Activated naive CD8-positive, alpha-beta T cell (primary cell): ENCODE measurements around the gene ICE1.
"Not testable (repeated sequence)": the region's sequence is repeated elsewhere in the genome, so short reads cannot be mapped to it uniquely, and the experiment has no call there.

Source experiments
- H3K27ac Mint-ChIP-seq: one replicate; pipeline ENCODE4 v1.8.0; 2021; ENCODE audit warnings: mixed read lengths
- H3K27me3 Mint-ChIP-seq: one replicate; pipeline ENCODE4 v1.8.0; 2021; ENCODE audit warnings: mixed read lengths
- H3K36me3 Mint-ChIP-seq: one replicate; pipeline ENCODE4 v1.8.0; 2021; ENCODE audit warnings: mixed read lengths
- H3K4me1 Mint-ChIP-seq: one replicate; pipeline ENCODE4 v1.8.0; 2021; ENCODE audit warnings: low read depth, mixed read lengths
- H3K4me3 Mint-ChIP-seq: one replicate; pipeline ENCODE4 v1.8.0; 2021; ENCODE audit warnings: mild to moderate bottlenecking, mixed read lengths
- H3K9me3 Mint-ChIP-seq: one replicate; pipeline ENCODE4 v1.8.0; 2021; ENCODE audit warnings: low read depth, mixed read lengths

The ICE1 gene

GRCh38 chr5:5512543-5512942, 90.1 kb downstream of the ICE1 start:
- H3K9me3 Mint-ChIP-seq: no peaks in the 10 kb centered on the region
- no peak overlapping the region for H3K27ac Mint-ChIP-seq
- H3K27me3 Mint-ChIP-seq: peaks cover 8% of the 10 kb centered on the region
- H3K4me3 Mint-ChIP-seq: no peak overlapping the region
- H3K4me1 Mint-ChIP-seq: no peaks in the 10 kb centered on the region
- H3K36me3 Mint-ChIP-seq: no peaks in the 10 kb centered on the region

GRCh38 chr5:5520622-5521021, 98.1 kb downstream of the ICE1 start:
- H3K36me3 Mint-ChIP-seq, H3K4me3 Mint-ChIP-seq, H3K9me3 Mint-ChIP-seq, H3K27me3 Mint-ChIP-seq, H3K27ac Mint-ChIP-seq: not testable (repeated sequence)
- peaks cover 25% of the 10 kb centered on the region for H3K4me1 Mint-ChIP-seq

- Mint-ChIP-seq H3K9me3 (no peaks in the 10 kb centered on the region), H3K27ac (no peak overlapping the region), H3K4me1 (peaks cover 25% of the 10 kb centered on the region), H3K27me3 (no peaks in the 10 kb centered on the region), H3K4me3 (no peak overlapping the region), H3K36me3 (peaks cover 9% of the 10 kb centered on the region)
Observed at GRCh38 chr5:5521029-5521428, 98.6 kb downstream of the ICE1 start.

GRCh38 chr5:5521478-5521877, 99.0 kb downstream of the ICE1 start:
- Mint-ChIP-seq H3K9me3 (no peaks in the 10 kb centered on the region), H3K36me3 (peaks cover 9% of the 10 kb centered on the region), H3K27me3 (no peaks in the 10 kb centered on the region), H3K27ac (no peak overlapping the region), H3K4me3 (no peak overlapping the region), H3K4me1 (peaks cover 25% of the 10 kb centered on the region)

- no peak overlapping the region for H3K27ac Mint-ChIP-seq
- peaks cover 25% of the 10 kb centered on the region for H3K4me1 Mint-ChIP-seq
- peaks cover 9% of the 10 kb centered on the region for H3K36me3 Mint-ChIP-seq
Observed at GRCh38 chr5:5522336-5522735, 99.9 kb downstream of the ICE1 start.

GRCh38 chr5:5523066-5523505, 100.6 kb downstream of the ICE1 start:
- Mint-ChIP-seq H3K27ac (peak overlapping the region; percentile 55), H3K36me3 (peaks cover 9% of the 10 kb centered on the region), H3K9me3 (no peaks in the 10 kb centered on the region), H3K27me3 (no peaks in the 10 kb centered on the region), H3K4me3 (peak overlapping the region; percentile 44), H3K4me1 (peaks cover 25% of the 10 kb centered on the region)

More at GRCh38 chr5:5522336-5522735, 99.9 kb downstream of the ICE1 start:
- Mint-ChIP-seq H3K4me3 (no peak overlapping the region), H3K9me3 (no peaks in the 10 kb centered on the region), H3K27me3 (no peaks in the 10 kb centered on the region)

- peaks cover 9% of the 10 kb centered on the region for H3K36me3 Mint-ChIP-seq
- peak overlapping the region; percentile 18 for H3K4me3 Mint-ChIP-seq
- H3K27me3 Mint-ChIP-seq: no peaks in the 10 kb centered on the region
- no peak overlapping the region for H3K27ac Mint-ChIP-seq
- H3K4me1 Mint-ChIP-seq: peaks cover 25% of the 10 kb centered on the region
- H3K9me3 Mint-ChIP-seq: peaks cover 4% of the 10 kb centered on the region
Observed at GRCh38 chr5:5524327-5524726, 101.8 kb downstream of the ICE1 start.

- no peaks in the 10 kb centered on the region for H3K36me3 Mint-ChIP-seq
- no peaks in the 10 kb centered on the region for H3K4me1 Mint-ChIP-seq
- H3K27me3 Mint-ChIP-seq: peaks cover 5% of the 10 kb centered on the region
- H3K9me3 Mint-ChIP-seq: peaks cover 4% of the 10 kb centered on the region
- H3K4me3 Mint-ChIP-seq: no peak overlapping the region
- no peak overlapping the region for H3K27ac Mint-ChIP-seq
Observed at GRCh38 chr5:5531371-5531770, 108.9 kb downstream of the ICE1 start.

GRCh38 chr5:5532306-5533076, 110.0 kb downstream of the ICE1 start:
- Mint-ChIP-seq H3K4me3 (no peak overlapping the region), H3K27ac (no peak overlapping the region), H3K36me3 (no peaks in the 10 kb centered on the region), H3K27me3 (peaks cover 5% of the 10 kb centered on the region), H3K4me1 (no peaks in the 10 kb centered on the region), H3K9me3 (peaks cover 4% of the 10 kb centered on the region)

- H3K27me3 Mint-ChIP-seq: peaks cover 5% of the 10 kb centered on the region
- H3K27ac Mint-ChIP-seq: no peak overlapping the region
- peaks cover 2% of the 10 kb centered on the region for H3K9me3 Mint-ChIP-seq
Observed at GRCh38 chr5:5533927-5534326, 111.5 kb downstream of the ICE1 start.

GRCh38 chr5:5534333-5534732, 111.9 kb downstream of the ICE1 start:
- Mint-ChIP-seq H3K4me3 (no peak overlapping the region), H3K27me3 (peaks cover 5% of the 10 kb centered on the region), H3K4me1 (no peaks in the 10 kb centered on the region), H3K27ac (no peak overlapping the region), H3K36me3 (no peaks in the 10 kb centered on the region), H3K9me3 (no peaks in the 10 kb centered on the region)

More at GRCh38 chr5:5533927-5534326, 111.5 kb downstream of the ICE1 start:
- no peaks in the 10 kb centered on the region for H3K4me1 Mint-ChIP-seq
- no peak overlapping the region for H3K4me3 Mint-ChIP-seq
- H3K36me3 Mint-ChIP-seq: no peaks in the 10 kb centered on the region

- Mint-ChIP-seq H3K27ac (no peak overlapping the region), H3K36me3 (no peaks in the 10 kb centered on the region), H3K27me3 (peaks cover 3% of the 10 kb centered on the region), H3K9me3 (no peaks in the 10 kb centered on the region), H3K4me3 (no peak overlapping the region), H3K4me1 (no peaks in the 10 kb centered on the region)
Observed at GRCh38 chr5:5536871-5537270, 114.4 kb downstream of the ICE1 start.

GRCh38 chr5:5537426-5537825, 114.9 kb downstream of the ICE1 start:
- Mint-ChIP-seq H3K9me3 (no peaks in the 10 kb centered on the region), H3K4me1 (no peaks in the 10 kb centered on the region), H3K4me3 (no peak overlapping the region), H3K27ac (no peak overlapping the region), H3K27me3 (peaks cover 3% of the 10 kb centered on the region), H3K36me3 (no peaks in the 10 kb centered on the region)

GRCh38 chr5:5539590-5539989, 117.1 kb downstream of the ICE1 start:
- Mint-ChIP-seq H3K4me3 (no peak overlapping the region), H3K27ac (no peak overlapping the region), H3K36me3 (no peaks in the 10 kb centered on the region), H3K9me3 (no peaks in the 10 kb centered on the region), H3K27me3 (peaks cover 2% of the 10 kb centered on the region), H3K4me1 (no peaks in the 10 kb centered on the region)
